Mucosa of gallbladder (tissue), 1 donor: ENCODE data around the gene CTXND2. TPM values are rescaled to one million over a fixed set of nuclear protein-coding genes. Genes with fewer than 3 reads are reported as not detected.
"Not testable (repeated sequence)": the region's sequence is repeated elsewhere in the genome, so short reads cannot be mapped to it uniquely, and the experiment has no call there.

Experiments used
- DNase-seq: peaks from one replicate; pipeline ENCODE4 v3.0.0-alpha.2; 2020; ENCODE audit warnings: low spot score
- total RNA-seq: library from RNA; stranded (reverse); gene quantifications from one replicate; pipeline ENCODE4 v1.2.1, GENCODE V29; 2021
- donor health status: DM: no; HTN: no; CAD: no.

The CTXND2 gene
- not detected for total RNA-seq

- DNase-seq, result no peak
These were observed at the start of gene CTXND2 for GRCh38 chr1:150887018-150887417. CTXND2 (plus strand) TSS chr1:150887136; CDS start chr1:150912315, 25,179 bp downstream.

DNA sequence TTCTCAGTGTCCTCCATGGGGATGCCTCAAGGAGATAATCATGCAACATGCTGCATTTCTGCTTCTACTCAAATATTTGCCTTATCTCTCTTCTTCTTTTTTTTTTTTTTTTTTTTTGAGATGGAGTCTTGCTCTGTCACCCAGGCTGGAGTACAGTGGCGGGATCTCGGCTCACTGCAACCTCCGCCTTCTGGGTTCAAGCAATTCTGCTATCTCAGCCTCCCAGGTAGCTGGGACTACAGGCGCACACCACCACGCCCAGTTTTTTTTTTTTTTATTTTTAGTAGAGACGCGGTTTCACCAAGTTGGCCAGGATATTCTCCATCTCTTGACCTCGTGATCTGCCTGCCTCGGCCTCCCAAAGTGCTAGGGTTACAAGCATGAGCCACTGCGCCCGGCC, 46.1 kb upstream of the CTXND2 start:
- DNase-seq, result not testable (repeated sequence)

- DNase-seq, result no peak
These were observed 45.3 kb upstream of the CTXND2 start for GRCh38 chr1:150841626-150842025.

DNA sequence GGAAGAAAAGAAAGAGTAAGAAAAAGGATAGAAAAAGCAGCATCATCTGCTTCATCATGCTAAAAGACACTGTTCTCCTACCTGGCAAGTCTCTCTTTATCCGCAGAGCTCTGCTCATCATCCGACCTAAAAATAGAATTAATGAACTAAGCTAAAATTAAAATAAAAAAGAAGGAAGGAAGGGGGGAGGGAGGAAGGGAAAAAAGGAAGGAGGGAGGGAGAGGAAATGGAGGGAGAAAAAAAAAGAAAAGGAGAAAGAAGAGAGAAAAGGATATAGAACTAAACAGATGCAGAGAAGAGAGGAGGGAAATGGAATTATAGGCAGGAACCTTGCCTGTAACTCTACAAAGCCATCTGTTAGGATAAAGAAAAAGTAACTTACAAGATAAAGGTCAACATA, 44.6 kb upstream of the CTXND2 start:
- no peak for DNase-seq

GRCh38 chr1:150842964-150843363, 44.0 kb upstream of the CTXND2 start:
- no peak for DNase-seq

- no peak for DNase-seq
These were observed 43.5 kb upstream of the CTXND2 start for GRCh38 chr1:150843474-150843873.

DNA sequence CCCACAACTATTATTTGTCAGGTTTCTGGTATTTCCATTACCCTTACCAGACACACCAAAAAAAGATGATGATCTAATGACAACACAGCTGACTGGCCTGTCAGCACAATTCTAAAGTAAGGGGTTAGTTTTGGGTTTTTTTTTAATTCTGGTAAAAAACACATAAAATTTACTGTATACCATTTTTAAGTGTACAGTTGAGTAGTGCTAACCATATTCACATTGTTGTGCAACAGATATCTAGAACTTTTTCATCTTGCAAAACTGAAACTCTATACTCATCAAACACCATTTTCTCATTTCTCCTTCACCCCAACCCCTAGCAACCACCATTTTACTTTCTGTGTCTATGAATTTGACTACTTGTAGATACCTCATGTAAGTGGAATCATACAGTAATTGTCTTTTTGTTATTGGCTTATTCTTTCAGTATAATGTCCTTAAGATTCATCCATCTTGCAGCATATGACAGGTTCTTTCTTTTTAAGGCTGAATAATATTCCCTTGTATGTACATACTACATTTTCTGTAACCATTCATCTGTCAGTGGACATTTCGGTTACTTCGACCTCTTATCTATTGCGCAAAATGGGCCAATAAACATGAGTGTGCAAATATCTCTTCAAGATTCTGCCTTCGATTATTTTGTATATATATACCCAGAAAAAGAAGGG, 40.3 kb upstream of the CTXND2 start:
- DNase-seq, result no peak

DNA sequence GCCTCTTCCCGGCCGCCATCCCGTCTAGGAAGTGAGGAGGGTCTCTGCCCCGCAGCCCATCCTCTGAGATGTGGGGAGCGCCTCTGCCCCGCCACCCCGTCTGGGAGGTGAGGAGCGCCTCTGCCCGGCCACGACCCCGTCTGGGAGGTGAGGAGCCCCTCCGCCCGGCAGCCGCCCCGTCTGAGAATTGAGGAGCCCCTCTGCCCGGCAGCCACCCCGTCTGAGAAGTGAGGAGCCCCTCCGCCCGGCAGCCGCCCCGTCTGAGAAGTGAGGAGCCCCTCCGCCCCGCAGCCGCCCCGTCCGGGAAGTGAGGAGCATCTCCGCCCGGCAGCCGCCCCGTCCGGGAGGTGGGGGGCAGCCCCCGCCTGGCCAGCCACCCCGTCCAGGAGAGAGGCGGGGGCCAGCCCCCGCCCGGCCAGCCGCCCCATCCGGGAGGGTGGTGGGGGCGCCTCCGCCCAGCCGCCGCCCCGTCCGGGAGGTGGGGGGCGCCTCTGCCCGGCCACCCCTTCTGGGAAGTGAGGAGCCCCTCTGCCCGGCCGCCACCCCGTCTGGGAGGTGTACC, 36.1 kb upstream of the CTXND2 start:
- not testable (repeated sequence) for DNase-seq

DNA sequence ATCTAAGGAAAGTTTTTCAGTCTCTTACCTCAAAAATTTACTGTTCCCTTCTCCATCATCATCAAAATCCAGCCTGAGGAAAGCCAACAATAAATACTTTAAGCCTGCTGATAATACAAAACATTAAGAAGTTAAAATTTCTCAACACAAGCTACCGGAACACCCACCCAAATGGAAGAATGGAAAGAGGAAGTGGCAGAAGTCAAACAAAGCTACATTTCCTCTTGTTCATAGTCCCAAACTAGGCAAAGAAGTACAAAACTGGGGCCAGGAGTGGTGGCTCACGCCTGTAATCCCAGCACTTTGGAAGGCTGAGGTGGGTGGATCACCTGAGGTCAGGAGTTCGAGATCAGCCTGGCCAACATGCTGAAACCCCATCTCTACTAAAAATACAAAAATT, 34.2 kb upstream of the CTXND2 start:
- DNase-seq, result not testable (repeated sequence)

GRCh38 chr1:150863724-150864123, 23.2 kb upstream of the CTXND2 start:
- no peak for DNase-seq

DNA sequence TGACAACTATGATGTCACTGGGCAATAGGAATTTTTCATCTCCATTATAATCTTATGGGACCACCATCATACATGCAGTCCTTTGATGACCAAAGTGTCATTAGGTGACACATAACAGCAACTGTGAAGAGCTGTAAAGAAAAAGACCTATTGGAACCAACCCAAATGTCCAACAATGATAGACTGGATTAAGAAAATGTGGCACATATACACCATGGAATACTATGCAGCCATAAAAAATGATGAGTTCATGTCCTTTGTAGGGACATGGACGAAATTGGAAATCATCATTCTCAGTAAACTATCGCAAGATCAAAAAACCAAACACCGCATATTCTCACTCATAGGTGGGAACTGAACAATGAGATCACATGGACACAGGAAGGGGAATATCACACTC, 22.7 kb upstream of the CTXND2 start:
- DNase-seq, result not testable (repeated sequence)

GRCh38 chr1:150869683-150870082, 17.3 kb upstream of the CTXND2 start:
- no peak for DNase-seq

GRCh38 chr1:150872572-150872971, 14.4 kb upstream of the CTXND2 start:
- no peak for DNase-seq

DNA sequence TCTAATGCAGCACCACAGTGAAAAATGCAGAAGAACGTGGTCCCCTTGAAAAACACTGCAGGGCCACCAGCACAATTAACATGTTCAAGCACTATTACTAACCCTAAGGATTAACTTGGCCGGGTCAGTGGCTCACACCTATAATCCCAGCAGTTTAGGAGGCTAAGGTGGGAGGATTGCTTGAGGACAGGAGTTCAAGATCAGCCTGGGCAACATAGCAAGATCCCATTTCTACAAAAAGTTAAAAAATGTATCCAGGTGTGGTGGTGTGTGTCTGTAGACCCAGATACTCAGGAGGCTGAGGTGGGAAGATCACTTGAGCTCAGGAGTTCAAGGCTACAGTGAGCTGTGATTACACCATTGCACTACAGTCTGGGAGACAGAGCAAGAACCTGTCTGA, 13.4 kb upstream of the CTXND2 start:
- DNase-seq, result no peak

GRCh38 chr1:150874455-150875196, 12.3 kb upstream of the CTXND2 start:
- DNase-seq, result no peak

GRCh38 chr1:150875197-150876118, 11.5 kb upstream of the CTXND2 start:
- no peak for DNase-seq

DNA sequence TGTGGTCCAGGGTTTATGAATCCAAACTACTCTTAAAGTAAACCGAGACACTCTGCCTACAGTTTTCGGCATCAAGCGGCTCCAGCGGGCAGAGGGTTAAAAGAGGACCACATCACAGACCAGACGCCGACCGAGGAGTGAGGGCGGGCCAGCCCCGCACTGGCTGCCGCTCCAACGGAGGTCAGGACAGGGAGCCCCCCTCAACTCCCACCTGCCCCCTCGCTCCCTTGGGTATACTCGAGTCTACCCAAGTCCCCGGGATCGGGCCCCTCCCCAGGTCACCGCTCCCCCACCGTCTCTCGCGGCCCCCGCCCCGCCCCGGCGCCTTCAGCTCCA, 10.8 kb upstream of the CTXND2 start:
- no peak for DNase-seq

- not testable (repeated sequence) for DNase-seq
These were observed 8.0 kb upstream of the CTXND2 start for GRCh38 chr1:150878931-150879330.

GRCh38 chr1:150881331-150882070, 5.4 kb upstream of the CTXND2 start:
- DNase-seq, result no peak

DNA sequence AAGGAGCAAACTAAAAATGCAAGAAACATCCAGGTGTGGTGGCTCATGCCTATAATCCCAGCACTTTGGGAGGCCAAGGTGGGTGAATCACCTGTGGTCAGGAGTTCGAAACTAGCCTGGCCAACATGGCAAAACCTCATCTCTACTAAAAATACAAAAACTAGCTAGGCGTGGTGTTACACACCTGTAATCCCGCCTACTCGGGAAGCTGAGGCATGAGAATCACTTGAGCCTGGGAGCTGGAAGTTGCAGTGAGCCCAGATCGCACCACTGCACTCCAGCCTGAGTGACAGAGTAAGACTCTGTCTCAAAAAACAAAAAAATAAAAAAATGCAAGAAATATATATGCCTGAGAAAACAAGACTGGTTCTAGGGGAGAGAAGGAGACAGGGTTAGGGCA, 3.8 kb upstream of the CTXND2 start:
- not testable (repeated sequence) for DNase-seq

GRCh38 chr1:150888727-150889126, 1.8 kb downstream of the CTXND2 start:
- DNase-seq, result no peak
